GM12892 (cell line): ENCODE results near the gene GREB1.

Experiments
- POLR2A ChIP-seq: IDR thresholded peaks from 2 replicates; pipeline ENCODE4 v1.6.1; 2011; ENCODE audit warnings: low read depth, low read length, control low read depth
- TAF1 ChIP-seq: IDR thresholded peaks from 2 replicates; pipeline ENCODE4 v1.6.1; 2011; ENCODE audit warnings: low read depth, mild to moderate bottlenecking, control low read depth, low read length, borderline replicate concordance

GRCh38 chr2:11665028-11665427, 131.2 kb downstream of the GREB1 start:
- no peak for TF ChIP-seq POLR2A
- no peak for TF ChIP-seq TAF1
